Measurements from ENCODE around the gene CTH. TPM values are rescaled to one million over a fixed set of nuclear protein-coding genes. Genes with fewer than 3 reads are reported as not detected.

Gene CTH
- total and polyA plus RNA-seq, 2 of the 4 experiments (the other 2 are of a cell fraction) = 2.7 to 3.0 TPM

- Histone ChIP-seq H4K20me1 (ENCODE audit: insufficient read depth, low read length) (no peaks in the 10 kb centered on the region), H3K9ac (ENCODE audit: low read depth, low read length) (no peak overlapping the region), H3K4ac (ENCODE audit: low read depth, low read length) (no peak overlapping the region), H4K5ac (ENCODE audit: low read depth, low read length) (no peak overlapping the region), H3K4me1 (ENCODE audit: control insufficient read depth, insufficient read depth, low read length) (no peaks in the 10 kb centered on the region), H3K9me1 (ENCODE audit: insufficient read depth, low read length) (no peaks in the 10 kb centered on the region), H3K4me2 (ENCODE audit: low read depth, low read length) (no peak overlapping the region), H3K14ac (replicated peaks; ENCODE audit: low read depth, low read length) (no peak overlapping the region), H2BK15ac (ENCODE audit: low read depth, low read length) (no peak overlapping the region), H3K23ac (ENCODE audit: low read depth, low read length) (no peak overlapping the region), H2BK120ac (ENCODE audit: low read depth, low read length) (no peak overlapping the region), H4K8ac (ENCODE audit: low read depth in 2 of 2, low read length in 2 of 2) (no peak overlapping the region), H3K79me1 (ENCODE audit: low read depth in 1 of 2, low read length in 2 of 2) (no peaks in the 10 kb centered on the region), H3K36me3 (ENCODE audit: control insufficient read depth, insufficient read depth, low read length) (peaks cover 7% of the 10 kb centered on the region; the same call in 1 of the 2 replicates), H3K9me3 (ENCODE audit: control insufficient read depth, insufficient read depth, low read length) (no peaks in the 10 kb centered on the region), H3K18ac (ENCODE audit: low read depth, low read length) (no peak overlapping the region), H2AK9ac (replicated peaks; ENCODE audit: low read depth, low read length, poor library complexity) (no peak overlapping the region), H2AFZ (replicated peaks; ENCODE audit: low read length, poor library complexity) (no peak overlapping the region), H3K27ac (ENCODE audit: insufficient read depth, low read length) (no peak overlapping the region), H3K56ac (ENCODE audit: extremely low read depth, insufficient read depth, low read length) (no peak overlapping the region), H4K91ac (ENCODE audit: insufficient read depth, low read depth, low read length) (no peak overlapping the region), H2AK5ac (ENCODE audit: low read depth, low read length) (no peak overlapping the region), H2BK20ac (ENCODE audit: low read depth, low read length) (no peak overlapping the region), H2BK5ac (ENCODE audit: low read depth, low read length, poor library complexity, severe bottlenecking) (no peak overlapping the region), H3K4me3 (ENCODE audit: insufficient read depth, low read depth, low read length) (no peak overlapping the region), H3K27me3 (ENCODE audit: control insufficient read depth, insufficient read depth, low read length) (no peaks in the 10 kb centered on the region)
- no peak for TF ChIP-seq RCOR1 (IDR thresholded peaks at IDR 0.05; ENCODE audit: insufficient replicate concordance, low read length)
- TF ChIP-seq RFX5 (IDR thresholded peaks at IDR 0.05; ENCODE audit: low read depth, low read length) = no peak
- TF ChIP-seq USF2 (IDR thresholded peaks at IDR 0.05; ENCODE audit: low read depth, low read length) = no peak
- no peak for TF ChIP-seq ELK1 (IDR thresholded peaks at IDR 0.05; ENCODE audit: borderline replicate concordance, low read depth, low read length)
- TF ChIP-seq SMC3 (IDR thresholded peaks at IDR 0.05; ENCODE audit: low read depth, low read length) = no peak
- TF ChIP-seq MAFK (IDR thresholded peaks at IDR 0.05; ENCODE audit: low read depth, low read length) = no peak
- TF ChIP-seq NFE2L2 (IDR thresholded peaks at IDR 0.05; ENCODE audit: low read depth, low read length) = no peak
- no peak for TF ChIP-seq CHD1 (IDR thresholded peaks at IDR 0.05; ENCODE audit: low read depth, low read length)
- TF ChIP-seq POLR2A (IDR thresholded peaks at IDR 0.05; ENCODE audit: low read depth, low read length) = no peak
- no peak for TF ChIP-seq CTCF (conservative IDR thresholded peaks at IDR 0.05; ENCODE audit: low read depth, low read length)
- TF ChIP-seq MXI1 (IDR thresholded peaks at IDR 0.05; ENCODE audit: borderline replicate concordance, low read depth, low read length) = no peak
- TF ChIP-seq RAD21 (IDR thresholded peaks at IDR 0.05; ENCODE audit: low read length) = no peak
- TF ChIP-seq FOS (IDR thresholded peaks at IDR 0.05; ENCODE audit: low read depth, low read length) = no peak
- no peak for TF ChIP-seq MAZ (IDR thresholded peaks at IDR 0.05; ENCODE audit: borderline replicate concordance, low read depth, low read length)
- no peak for TF ChIP-seq BHLHE40 (IDR thresholded peaks at IDR 0.05; ENCODE audit: low read depth, low read length)
- TF ChIP-seq CEBPB (IDR thresholded peaks at IDR 0.05; ENCODE audit: low read depth, low read length) = no peak
- DNase-seq (no peak), ATAC-seq (ENCODE audit: low read depth) (no peak)
- WGBS, 2 experiments (ENCODE audit: extremely low coverage in 2 of 2, insufficient read length in 1 of 2) = 100% methylated on average over 1 of the region's 4 CpGs; no CpG with 5 or more reads in 1 of the 2 experiments
- CTCF ChIA-PET = no interaction called here
- intact Hi-C loops (cut with micrococcal nuclease) (no loop called here), dilution Hi-C loops (cut with HindIII; ENCODE audit: low sequenced_read_pairs, unreplicated experiment) (no loop called here), in situ Hi-C loops (cut with MboI; ENCODE audit: low sequenced_read_pairs) (no loop called here)
- POLR2A ChIA-PET (ENCODE audit: unreplicated experiment) = no interaction called here
- no TSS peak for BruUV-seq (replicated peaks)
These were observed 9.3 kb downstream of the CTH start for GRCh38 chr1:70420320-70420719.
